ENCODE measurements around the gene PWWP2B.

DNA sequence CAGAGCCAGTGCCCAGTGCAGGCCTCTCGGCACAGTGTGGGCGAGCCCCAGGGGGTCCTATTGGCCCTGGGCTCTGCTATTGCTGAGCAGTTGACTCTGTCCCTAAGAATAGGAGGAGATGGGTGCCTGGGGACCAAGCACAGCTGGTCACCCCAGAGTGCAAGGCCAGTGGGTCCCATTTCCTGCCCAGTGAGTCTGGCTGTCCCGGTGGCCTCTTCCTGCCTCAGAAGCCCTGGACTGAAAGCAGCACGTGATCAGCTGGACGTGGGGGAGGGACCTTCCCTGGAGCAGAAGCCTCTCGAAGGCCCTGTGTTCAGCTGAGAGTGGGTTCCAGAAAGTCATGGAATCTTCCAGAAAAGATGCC is 42.0 kb downstream of the PWWP2B start:
- TF ChIP-seq FOXJ3 (CRISPR knock-in tag; IDR thresholded peaks at IDR 0.05; ENCODE audit: borderline replicate concordance) = no peak
- TF ChIP-seq, protein P1, sequence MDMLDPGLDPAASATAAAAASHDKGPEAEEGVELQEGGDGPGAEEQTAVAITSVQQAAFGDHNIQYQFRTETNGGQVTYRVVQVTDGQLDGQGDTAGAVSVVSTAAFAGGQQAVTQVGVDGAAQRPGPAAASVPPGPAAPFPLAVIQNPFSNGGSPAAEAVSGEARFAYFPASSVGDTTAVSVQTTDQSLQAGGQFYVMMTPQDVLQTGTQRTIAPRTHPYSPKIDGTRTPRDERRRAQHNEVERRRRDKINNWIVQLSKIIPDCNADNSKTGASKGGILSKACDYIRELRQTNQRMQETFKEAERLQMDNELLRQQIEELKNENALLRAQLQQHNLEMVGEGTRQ (CRISPR knock-in tag; IDR thresholded peaks at IDR 0.05) = no peak

Data from WTC11 (cell line).